G401 (cell line): ENCODE data around the gene STK35. TPM values are rescaled to one million over a fixed set of nuclear protein-coding genes. Genes with fewer than 3 reads are reported as not detected.
A peak's percentile ranks its signal among the peaks of the same experiment; 100 is the strongest.
"Not testable (repeated sequence)": the region's sequence is repeated elsewhere in the genome, so short reads cannot be mapped to it uniquely, and the experiment has no call there.

Experiments used
- DNase-seq: peaks from one replicate; pipeline ENCODE4 v3.0.0-alpha.2; 2015; ENCODE audit warnings: low spot score
- in situ Hi-C: cut with HindIII; loops from 2 replicates; pipeline ENCODE4 v1.10.0; 2016; ENCODE audit warnings: low sequenced_read_pairs, mixed read lengths
- total RNA-seq: library from RNA; depleted of rRNA; stranded (reverse); fragments of >200 nt; shearing (Covaris generic); gene quantifications from 2 replicates; pipeline ENCODE4 v1.2.3, GENCODE V29; 2014

STK35 gene
- total RNA-seq, 1 experiment from 2014 or later, result 12.9 TPM

DNA sequence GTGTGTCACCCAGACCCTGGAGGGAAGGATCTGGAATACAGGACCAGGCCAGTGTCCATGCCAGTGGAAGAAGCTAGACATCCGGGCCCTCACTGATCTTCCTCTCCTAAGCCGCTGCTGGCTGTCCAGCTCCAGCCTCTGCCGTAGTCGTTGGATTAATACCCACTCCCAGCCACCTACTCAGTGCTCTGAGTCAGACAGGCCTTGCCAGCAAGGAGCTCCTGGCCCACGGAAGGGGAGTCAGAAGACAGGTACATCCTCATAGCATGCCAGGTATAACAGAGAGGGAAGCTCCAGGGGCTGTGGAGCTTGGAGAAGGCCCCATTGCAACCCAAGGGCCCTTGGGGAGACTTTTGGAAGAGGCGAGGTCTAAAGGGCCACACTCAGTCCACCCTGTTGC lies 49.0 kb downstream of the STK35 start:
- no peak for DNase-seq
- in situ Hi-C loops, result no loop called here

DNA sequence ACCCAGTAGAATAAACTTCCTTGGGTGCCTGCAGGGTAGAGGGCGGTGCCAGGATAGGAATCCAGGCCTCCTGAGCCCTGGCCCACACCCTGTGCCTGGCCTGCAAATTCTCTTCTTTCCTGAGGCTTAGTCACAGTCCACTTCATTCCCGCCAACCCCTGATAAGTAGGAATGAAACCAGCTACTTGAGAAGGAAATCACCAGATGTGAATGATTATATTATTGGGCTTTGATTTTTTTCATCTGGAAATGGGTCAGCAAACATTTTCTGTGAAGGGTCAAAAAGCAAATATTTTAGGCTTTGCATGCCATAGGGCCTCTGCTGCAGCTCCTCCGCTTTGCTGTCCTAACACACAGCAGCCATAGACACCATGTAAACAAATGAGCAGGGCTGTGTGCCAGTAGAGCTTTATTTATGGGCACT lies 50.2 kb downstream of the STK35 start:
- DNase-seq, result no peak
- in situ Hi-C loops, result no loop called here

DNA sequence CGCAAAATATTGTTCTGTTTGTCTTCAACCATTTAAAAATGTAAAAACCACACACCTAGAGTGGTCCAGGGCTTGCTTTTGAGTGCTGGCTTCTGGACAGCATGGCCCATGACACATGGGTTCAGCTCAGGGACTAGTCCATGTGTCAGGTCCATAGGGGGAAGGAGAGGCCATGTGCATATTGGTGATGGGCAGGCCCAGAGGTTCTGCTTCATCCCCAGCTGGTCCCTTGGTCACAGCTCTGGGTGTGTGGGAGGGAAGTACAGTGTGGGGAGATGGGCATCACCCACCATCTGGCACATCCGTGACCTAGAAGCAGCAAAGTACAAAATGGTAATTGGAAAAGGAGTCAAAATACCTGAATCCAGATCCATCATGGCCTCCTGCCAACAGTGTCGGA lies 50.7 kb downstream of the STK35 start:
- in situ Hi-C loops, result no loop called here
- DNase-seq, result no peak

DNA sequence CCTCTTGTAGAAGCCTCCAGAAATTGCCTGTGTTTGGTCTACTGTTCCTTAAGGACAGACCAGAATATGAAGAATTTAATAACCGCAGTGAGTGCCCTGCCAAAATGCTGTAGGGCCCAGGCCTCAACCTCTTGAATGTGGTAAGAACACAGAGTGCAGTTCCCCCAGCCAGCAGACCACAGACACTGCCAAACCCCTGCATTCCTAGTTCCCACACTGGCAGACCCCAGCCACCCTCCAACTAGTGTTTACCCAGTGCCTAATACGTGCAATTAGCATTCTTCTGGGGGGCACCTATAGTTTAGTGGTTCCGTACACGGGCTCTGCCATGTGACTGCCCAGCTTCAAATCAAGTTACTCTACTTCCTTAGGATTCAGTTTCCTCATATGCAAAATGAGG lies 51.7 kb downstream of the STK35 start:
- in situ Hi-C loops, result no loop called here
- no peak for DNase-seq

DNA sequence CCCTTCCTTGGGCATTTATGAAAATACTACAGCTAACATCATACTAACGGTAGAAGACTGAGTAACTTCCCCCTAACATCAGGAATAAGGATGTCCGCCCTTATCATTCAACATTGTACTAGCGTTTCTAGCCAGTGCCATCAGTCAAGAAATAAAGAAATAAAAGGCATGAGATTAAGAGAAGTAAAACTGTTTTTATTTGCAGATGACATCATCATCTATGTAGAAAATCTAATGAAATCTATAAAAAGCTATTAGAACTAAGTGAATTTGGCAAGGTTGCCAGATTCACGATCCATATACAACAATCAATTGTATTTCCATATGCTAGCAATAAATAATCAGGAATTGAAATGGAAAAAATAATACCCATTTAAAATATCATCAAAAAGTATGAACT lies 54.6 kb downstream of the STK35 start:
- no peak for DNase-seq
- in situ Hi-C loops, result no loop called here

DNA sequence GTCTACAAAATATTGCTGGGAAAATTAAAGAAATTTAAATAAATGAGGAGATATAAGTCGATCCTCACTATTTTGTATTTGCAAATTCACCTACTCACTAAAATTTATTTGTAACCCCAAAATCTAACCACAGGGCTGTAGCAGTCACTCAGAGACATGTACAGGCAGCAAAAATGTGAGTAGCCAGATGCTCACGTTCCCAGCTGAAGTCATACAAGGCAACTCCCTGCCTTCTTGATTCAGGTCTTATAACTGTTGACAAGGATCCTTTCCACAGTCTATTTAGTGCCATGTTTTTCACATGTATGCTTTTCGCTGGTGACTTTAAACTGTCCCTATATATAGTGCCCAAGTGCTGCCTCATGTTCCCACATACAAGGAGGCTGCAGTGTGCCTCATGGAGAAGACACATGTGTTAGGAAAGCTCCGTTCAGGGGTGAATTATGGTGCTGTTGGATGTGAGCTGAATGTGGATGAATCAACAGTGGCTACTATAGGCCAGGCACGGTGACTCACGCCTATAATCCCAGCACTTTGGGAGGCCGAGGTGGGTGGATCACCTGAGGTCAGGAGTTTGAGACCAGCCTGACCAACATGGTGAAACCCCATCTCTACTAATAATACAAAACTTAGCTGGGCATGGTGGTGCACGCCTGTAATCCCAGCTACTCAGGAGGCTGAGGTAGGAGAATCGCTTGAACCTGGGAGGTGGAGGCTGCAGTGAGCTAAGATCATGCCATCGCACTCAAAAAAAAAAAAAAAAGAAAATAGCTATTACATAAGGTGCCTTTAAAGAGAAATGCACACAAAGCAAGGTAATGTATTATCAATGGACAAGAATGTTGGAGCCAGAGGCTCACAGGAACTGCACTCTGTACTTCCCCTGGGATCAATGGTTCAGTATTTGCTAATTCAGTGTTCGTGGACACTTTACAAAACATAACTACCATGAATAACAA lies 55.3 kb downstream of the STK35 start:
- DNase-seq, result no peak
- in situ Hi-C loops, result no loop called here

DNA sequence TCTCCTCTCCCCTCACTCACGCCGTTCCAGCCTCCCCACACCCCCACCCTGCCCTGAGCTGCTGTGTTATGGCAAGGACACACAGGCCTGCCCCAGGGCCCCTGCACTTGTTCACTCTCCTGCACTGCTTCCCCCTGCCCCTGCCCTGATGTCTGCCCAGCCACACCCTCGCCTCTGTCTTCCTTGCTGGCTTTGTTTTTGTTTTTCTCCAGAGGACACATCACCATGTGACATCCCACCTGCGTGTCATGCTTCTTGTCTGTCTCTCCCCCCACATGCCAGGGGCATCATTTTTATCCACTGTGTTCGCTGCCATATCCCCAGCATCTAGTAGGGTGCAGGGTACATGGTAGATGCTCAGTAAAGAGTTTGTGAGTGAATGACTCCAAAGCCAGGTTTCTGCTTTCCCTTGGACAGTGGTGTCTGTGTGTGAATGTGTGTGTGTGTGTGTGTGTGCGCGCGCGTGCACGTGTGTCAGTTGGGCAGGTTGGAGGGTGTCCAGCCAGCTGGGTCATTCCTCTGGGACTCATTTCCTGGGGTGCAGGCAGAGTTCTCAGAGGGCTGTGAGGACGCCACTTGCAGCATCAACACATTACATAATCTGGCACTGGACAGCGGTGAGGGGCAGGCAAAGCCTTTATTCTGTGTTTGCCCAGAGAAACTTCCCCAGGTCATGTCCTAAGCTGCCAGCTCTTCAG lies 60.6 kb downstream of the STK35 start:
- in situ Hi-C loops, result no loop called here
- peak; percentile 15 for DNase-seq

DNA sequence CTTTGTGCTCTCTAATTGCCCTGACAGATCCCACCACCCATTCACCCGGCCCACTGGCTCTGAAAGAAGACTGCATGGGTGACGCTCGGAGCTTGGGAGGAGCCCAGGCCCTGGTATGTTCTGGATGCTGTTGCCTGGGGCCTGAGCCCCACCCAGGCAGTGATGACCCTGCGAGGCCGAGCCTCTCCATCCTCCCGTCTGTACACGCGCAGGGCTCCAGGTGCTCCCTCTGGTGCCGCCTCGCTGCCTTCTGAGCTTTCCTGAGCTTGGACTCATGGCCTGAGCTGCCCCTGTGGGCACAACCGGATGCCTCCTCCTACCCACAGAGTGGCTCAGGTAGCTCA lies 61.2 kb downstream of the STK35 start:
- DNase-seq, result no peak
- in situ Hi-C loops, result no loop called here

DNA sequence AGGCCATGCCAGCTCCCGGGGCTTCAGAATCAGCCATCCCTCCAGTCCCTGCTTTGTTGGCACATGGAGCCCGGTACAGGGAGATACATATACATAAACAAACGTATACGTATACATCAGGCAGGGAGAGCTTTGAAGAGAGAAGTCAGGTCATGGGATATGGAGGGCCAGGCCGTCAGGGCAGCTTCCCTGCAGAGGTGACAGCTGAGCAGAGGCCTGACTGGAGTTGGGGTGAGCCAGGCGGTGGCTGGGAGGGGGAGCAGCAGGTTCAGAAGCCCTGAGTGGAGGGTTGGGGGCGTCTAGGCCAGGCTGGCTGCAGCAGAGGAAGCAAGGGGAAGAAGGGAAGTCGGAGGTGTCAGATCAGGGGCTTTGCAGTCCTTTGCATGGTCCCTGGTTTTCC lies 61.7 kb downstream of the STK35 start:
- no peak for DNase-seq
- in situ Hi-C loops, result no loop called here

DNA sequence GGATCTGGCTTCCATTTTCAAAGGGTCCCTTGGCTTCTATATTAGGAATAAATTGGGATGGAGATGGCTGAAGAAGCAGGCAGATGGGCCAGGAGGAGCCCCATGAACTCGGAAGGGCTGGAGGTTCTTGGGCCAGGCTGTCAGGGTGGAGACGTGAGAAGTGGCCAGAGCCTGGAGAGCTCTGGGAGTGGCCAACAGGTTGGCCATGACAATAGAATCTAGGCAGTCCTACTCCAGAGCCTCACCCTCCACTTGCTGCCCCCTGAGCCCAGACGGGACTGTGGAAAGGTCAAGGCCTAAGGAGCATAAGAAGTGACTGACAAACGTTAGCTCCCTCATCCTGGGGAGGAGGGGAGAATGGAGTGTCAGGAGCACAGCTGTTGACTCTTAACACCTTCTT lies 62.1 kb downstream of the STK35 start:
- in situ Hi-C loops, result no loop called here
- DNase-seq, result no peak

DNA sequence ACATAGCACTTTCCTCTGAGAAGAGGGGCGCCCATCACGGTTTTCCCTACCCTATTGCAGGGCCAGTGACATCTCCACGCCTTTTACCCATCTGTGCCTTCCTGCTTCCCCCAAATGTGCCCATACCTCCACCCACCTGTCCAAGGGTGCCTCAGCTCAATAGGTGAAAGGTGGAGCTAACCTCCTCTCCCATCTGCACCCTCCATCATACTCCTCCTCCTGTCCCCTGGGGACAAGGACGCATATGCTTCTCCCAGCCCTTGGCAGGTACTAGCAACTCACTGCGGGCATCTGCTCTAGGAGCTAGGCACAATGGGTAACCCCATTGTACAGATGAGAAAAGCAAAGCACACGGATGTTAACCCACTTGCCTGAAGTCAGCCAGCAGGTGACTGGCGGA lies 62.8 kb downstream of the STK35 start:
- DNase-seq, result no peak
- in situ Hi-C loops, result no loop called here

DNA sequence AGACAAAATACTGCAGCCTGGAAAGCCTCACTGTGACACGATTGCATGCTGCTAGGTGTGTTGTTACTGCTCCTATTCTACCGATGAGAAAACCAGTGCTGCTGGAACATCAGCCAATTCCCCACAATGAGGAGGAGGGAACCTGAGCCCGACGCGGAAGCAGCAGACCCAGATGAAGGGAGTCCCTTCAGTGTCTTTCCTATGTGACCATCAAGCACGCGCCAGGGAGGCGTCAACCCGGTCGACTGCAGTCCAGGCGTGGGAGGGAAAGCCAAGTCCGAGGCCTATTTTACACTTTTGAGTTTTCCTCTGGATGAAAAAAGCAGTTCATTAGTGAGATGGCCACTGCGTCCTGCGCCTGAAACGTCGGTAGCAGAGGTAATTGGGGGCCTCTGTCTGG lies 63.3 kb downstream of the STK35 start:
- no peak for DNase-seq
- in situ Hi-C loops, result no loop called here

DNA sequence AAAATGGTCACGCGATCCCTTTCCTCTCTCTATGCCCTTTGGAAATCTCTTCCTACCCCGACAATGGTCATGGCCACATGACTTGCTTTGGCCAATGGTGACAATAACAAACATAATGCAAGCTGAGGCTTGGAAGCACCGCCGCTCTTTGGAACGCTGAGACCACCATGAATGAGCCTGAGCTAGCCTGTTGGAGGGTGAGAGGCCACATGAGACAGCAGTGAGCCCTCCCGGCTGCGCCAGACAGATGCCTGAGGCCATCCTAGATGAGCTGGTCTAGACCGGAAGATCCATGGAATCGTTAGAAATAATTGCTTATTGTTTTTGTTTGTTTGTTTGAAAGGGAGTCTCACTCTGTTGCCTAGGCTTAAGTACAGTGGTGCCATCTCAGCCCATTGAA lies 64.2 kb downstream of the STK35 start:
- DNase-seq, result no peak
- in situ Hi-C loops, result no loop called here

DNA sequence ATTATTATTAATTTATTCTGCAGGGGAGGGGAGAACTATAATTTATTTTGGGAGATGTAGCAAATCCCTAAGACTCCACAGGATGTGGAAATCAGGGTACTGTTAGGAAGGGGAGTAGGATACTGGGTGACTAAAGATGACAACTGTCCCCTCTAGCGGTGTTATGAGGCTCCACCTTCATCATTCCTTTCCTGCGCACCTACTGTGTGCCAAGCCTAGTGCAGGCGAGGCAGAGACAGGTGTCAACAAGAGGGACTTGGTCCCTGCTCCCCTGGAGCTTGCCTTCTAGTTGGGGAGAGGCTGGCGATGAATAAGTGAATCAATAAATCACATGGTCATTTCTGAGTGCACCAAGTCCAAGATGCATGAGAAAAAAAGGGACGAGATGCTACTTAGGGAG lies 65.5 kb downstream of the STK35 start:
- in situ Hi-C loops, result no loop called here
- no peak for DNase-seq

DNA sequence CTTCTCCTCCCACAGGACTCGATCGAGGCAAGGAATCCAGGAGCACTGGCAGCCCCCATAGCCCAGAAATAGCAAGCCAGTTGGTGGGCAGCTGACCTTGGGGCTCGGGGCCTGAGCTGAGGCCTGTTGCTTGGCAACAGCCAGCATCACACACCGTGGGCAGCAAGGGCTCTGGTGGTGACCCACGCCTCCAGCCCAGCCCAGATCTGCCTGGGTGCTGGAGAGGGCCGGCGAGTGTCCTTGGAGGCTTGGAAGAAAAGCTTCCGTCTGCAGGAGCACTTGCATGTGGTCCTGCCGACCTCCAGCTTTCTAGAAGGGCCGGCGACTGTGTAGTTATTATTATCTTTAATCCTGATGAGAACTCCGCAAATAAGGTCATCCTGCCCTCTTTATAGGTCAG lies 67.3 kb downstream of the STK35 start:
- in situ Hi-C loops, result no loop called here
- no peak for DNase-seq

DNA sequence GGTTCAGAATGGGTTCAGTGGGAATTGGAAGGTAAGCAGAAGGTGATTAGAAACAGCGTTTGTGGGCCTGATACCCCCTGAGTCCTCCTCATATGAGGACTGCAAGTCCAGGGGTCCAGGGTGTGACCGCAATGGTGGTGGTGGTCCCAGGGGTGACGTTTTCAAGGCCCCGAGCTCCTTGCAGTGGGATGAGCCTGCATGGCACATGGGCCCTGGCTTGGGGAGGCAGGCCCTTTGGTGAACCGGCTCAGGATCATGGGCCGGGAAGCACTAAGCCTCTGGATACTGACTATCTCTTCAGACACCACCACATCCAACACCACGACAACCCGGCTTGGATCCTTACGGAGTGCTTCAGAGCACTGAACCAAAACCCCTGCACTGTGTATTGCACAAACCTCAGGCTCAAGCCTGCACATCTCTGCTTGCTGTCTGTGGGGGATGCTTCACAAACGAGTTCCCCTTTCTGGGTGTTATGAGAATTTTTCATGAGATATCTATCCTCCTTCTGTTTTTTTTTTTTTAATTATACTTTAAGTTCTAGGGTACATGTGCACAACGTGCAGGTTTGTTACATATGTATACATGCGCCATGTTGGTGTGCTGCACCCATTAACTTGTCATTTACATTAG lies 67.9 kb downstream of the STK35 start:
- in situ Hi-C loops, result no loop called here
- no peak for DNase-seq

DNA sequence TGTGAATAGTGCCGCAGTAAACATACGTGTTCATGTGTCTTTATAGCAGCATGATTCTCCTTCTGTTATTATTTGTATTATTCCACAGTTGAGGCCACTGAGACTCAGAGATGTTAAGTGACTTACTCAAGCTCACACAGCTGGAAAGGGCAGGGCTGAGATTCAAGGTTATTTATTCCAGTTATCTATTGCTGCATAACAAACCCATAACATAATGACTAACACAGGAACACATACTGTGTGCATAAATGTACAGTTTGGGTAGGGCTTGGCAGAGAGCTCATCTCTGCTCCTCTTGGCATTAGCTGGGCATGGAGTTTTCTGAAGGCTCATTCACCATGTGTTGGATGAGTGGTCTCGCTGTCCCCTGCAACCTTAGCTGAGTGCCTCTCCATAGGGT lies 68.8 kb downstream of the STK35 start:
- DNase-seq, result no peak
- in situ Hi-C loops, result no loop called here

DNA sequence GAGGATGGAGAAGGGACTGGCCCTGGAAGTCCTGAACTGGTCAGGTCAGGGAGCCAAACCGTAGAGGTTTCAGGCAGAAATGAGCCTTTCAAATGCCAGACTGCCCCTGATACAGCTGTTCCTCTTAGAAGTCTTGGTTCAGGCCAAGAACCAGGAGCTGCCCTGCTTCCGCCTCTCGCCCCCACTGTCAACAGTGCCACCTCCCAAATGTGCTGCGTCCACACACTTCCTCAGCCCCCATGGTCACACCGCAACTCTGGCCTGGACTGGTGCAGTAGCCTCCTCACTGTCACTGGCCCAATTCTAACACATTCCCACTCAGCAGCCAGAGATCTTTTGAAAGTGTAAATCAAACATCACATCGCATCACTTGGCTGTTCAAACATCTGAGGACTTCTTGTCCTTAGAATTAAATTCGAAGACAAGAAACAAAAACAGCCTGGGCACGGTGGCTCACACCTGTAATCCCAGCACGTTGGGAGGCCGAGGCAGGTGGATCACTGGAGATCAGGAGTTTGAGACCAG lies 69.7 kb downstream of the STK35 start:
- in situ Hi-C loops, result no loop called here
- no peak for DNase-seq

DNA sequence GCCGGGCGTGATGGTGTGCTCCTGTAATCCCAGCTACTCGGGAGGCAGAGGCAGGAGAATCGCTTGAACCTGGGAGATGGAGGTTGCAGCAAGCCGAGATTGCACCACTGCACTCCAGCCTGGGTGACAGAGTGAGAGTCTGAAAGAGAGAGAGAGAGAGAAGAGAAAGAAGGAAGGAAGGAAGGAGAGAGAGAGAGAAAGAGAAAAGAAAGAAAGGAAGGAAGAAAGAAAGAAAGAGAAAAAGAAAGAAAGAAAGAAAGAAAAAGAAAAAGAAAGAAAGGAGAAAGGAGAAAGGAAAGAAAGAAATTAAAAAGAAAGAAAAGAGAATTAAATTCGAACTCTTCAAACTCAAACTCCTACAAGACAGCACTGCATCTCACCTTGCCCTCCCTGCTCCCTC lies 70.2 kb downstream of the STK35 start:
- in situ Hi-C loops, DNase-seq: not testable (repeated sequence)
